ENCODE measurements around the gene HOXD11.

DNA sequence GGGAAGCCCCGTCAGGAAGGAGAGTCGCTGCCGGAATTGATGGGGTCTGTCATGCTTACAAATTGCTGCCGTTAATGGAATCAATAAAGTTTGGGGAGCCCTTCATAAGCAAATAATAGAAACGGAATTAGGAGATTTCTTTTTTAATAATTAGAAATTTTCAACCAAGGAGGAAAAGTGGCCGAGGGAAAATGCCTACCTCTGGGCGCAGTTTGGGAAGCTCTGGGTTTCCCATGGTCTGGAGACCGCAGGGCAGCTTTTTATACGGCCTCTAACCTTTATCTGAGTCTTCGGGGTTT, 24.6 kb upstream of the HOXD11 start:
- no peak for TF ChIP-seq CTCF (conservative IDR thresholded peaks at IDR 0.05; ENCODE audit: low read length)
- TF ChIP-seq EZH2phosphoT487 (IDR thresholded peaks at IDR 0.05; ENCODE audit: borderline replicate concordance, low read depth, low read length) = no peak
